Urinary bladder (tissue), 4 donors: ENCODE results near the gene EMILIN3. TPM values are rescaled to one million over a fixed set of nuclear protein-coding genes. Genes with fewer than 3 reads are reported as not detected.
"Not testable (repeated sequence)": the region's sequence is repeated elsewhere in the genome, so short reads cannot be mapped to it uniquely, and the experiment has no call there.

Experiments used
- DNase-seq: peaks from one replicate; pipeline ENCODE4 v3.0.0-alpha.2; 2015; ENCODE audit errors: extremely low spot score
- H3K27ac ChIP-seq: one replicate; pipeline ENCODE4 v1.5.1; 2013; ENCODE audit warnings: low read depth, mild to moderate bottlenecking, moderate library complexity
- H3K36me3 ChIP-seq: one replicate; pipeline ENCODE4 v1.6.1; 2013; ENCODE audit warnings: mild to moderate bottlenecking, moderate library complexity; ENCODE audit not compliant: insufficient read depth
- H3K4me1 ChIP-seq: one replicate; pipeline ENCODE4 v1.6.1; 2013; ENCODE audit warnings: mild to moderate bottlenecking, moderate library complexity; ENCODE audit not compliant: insufficient read depth
- H3K4me3 ChIP-seq: one replicate; pipeline ENCODE4 v1.5.1; 2013; ENCODE audit warnings: low read depth, low read length
- WGBS: extraction: QIAGEN DNeasy Blood & Tissue Kit; methylation state at CpG from one replicate; pipeline ENCODE4 v1.1.7; 2013; 5-methylcytosine and 5-hydroxymethylcytosine counted together
- polyA plus RNA-seq: library from polyadenylated mRNA; stranded (reverse); fragments of 200-250 nt; gene quantifications from one replicate; pipeline ENCODE4 v1.2.3, GENCODE V29; 2013
- total RNA-seq: library from RNA; depleted of rRNA; stranded (reverse); fragments of >200 nt; gene quantifications from one replicate; pipeline ENCODE4 v1.2.3, GENCODE V29; 2014
- donor health status: healthy with polysubstance abuse.
- donor health status: healthy.

EMILIN3 gene
- total and polyA plus RNA-seq, 2 donors = 2.1 to 4.1 TPM

GRCh38 chr20:41327178-41327577 is 39.4 kb downstream of the EMILIN3 start:
- 88% methylated on average over 5 of the region's 5 CpGs for WGBS
- no peaks in the 10 kb centered on the region for H3K4me1 ChIP-seq
- no peak for DNase-seq
- no peak overlapping the region for H3K4me3 ChIP-seq
- no peaks in the 10 kb centered on the region for H3K36me3 ChIP-seq
- H3K27ac ChIP-seq = no peak overlapping the region

GRCh38 chr20:41320976-41321375 is 45.6 kb downstream of the EMILIN3 start:
- no peak for DNase-seq
- H3K4me3 ChIP-seq = no peak overlapping the region
- 88% methylated on average over 1 of the region's 1 CpG for WGBS
- H3K4me1 ChIP-seq = no peaks in the 10 kb centered on the region
- no peak overlapping the region for H3K27ac ChIP-seq
- H3K36me3 ChIP-seq = no peaks in the 10 kb centered on the region

GRCh38 chr20:41320441-41320840 is 46.2 kb downstream of the EMILIN3 start:
- Histone ChIP-seq H3K36me3 (no peaks in the 10 kb centered on the region), H3K27ac (no peak overlapping the region), H3K4me3 (no peak overlapping the region), H3K4me1 (no peaks in the 10 kb centered on the region)
- no peak for DNase-seq

DNA sequence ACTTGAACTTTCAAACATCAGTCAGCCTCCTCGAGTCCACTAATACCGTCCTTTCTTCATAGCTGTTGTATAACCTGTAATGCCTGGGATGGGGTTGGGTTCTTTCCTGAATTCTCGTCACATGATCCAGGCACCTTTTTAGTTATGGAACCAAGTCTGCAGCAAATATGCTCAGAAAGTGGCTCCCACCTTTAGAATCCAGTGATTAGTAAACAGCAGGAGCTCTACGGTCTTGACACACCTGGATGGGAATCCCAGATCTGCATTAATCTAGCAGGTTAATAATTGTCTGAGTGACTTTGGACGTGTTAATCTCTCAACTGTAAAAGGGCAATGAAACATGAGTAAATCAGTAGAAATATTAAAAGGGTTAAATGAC is 48.4 kb downstream of the EMILIN3 start:
- H3K27ac ChIP-seq = no peak overlapping the region
- no peak overlapping the region for H3K4me3 ChIP-seq
- DNase-seq = no peak
- H3K4me1 ChIP-seq = no peaks in the 10 kb centered on the region
- 54% methylated on average over 5 of the region's 5 CpGs for WGBS
- no peaks in the 10 kb centered on the region for H3K36me3 ChIP-seq

DNA sequence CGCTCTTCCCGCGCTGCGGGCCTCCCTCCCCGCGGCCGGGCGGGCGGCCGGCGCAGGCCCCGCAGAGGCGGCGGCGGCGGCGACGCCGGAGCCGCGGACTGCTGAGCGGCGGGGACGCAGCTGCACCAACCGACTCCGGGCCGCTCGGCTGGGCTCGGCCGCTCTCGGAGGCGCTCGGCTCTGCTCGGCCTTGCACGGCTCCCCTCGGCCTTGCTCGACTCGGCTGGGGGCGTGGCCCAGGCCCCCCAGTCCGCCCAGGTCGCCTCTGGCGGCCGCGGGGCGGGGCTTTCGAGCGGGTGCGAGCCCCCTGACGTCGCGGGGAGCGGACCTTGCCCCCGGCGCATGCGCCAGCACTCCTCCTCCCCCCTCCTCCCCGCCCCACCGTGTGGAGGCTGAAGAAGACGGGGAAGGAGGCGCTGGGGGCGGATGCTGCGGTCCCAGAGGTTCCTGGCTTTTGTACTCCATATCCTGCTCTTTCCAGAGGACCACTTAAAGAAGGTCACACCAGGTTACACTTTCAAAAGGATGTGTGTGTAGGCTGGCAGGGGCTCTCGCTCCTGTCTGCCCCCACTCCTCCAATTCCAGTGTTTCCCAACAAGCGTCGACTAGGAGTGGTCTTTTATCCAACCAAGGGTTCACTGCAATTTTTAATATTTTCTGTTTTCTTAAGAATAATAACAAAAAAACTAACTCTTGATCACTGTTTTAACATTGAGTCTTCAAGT is 48.9 kb downstream of the EMILIN3 start, which contains the start of gene ZHX3:
Gene ZHX3, minus strand, starts transcription at position 186 of the 725 bp plus-strand sequence. CDS start 112,815 bp downstream, outside the sequence.
- H3K4me3 ChIP-seq = peak within 1 kb of the TSS; percentile 93
- under 1% methylated on average over 60 of the region's 64 CpGs for WGBS
- H3K27ac ChIP-seq = peak within 1 kb of the TSS; percentile 72
- no peaks in the 10 kb centered on the region for H3K4me1 ChIP-seq
- H3K36me3 ChIP-seq = no peaks in the 10 kb centered on the region
- peak; percentile 88 for DNase-seq

DNA sequence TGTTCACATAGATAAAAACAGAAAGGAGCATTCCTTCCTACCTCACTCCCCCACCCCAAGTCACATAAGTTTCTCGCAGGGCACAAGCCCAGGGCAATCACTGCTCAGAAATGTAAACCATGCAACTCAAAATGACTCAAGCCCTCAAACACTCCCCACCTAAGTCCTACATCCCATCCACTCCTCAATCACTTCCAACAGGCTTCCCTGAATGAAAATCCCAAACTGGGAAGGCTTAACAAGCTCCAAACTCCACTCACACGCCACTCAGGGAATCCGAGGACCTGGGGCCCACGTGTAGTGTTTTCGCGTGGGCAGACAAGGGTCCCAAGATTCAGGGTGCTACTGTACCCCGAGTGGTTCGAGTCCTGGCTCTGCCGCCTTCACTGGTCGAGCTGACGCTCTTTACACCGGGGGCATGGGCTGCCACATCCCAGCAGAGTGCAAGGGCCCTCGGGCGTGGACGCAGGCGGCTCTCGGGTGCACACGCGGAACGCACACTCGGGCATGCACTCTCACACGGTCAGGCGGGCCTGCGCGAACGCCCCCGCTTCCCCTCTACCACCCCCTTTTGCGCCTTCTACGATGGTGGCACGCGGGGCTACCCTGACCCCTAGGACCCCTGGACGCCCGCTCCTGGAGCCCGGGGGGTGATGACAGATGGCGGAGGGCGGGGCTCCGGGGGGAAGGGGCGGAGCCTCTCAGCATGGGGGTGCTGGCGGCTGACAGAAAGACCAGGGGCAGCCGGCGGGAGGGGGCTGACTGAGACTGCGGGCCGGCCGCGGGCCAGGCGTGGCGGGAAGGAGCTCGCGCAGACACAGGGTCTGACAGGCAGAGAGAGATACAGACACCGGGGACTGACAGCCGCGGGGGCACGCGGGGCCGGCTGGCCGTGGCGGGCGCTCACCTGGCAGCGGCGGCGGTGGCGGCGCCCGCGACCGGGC is 49.7 kb downstream of the EMILIN3 start:
- Histone ChIP-seq H3K4me1 (no peaks in the 10 kb centered on the region), H3K27ac (peak overlapping the region; percentile 55), H3K36me3 (no peaks in the 10 kb centered on the region), H3K4me3 (peak overlapping the region; percentile 93)
- 2% methylated on average over 66 of the region's 66 CpGs for WGBS
- DNase-seq = no peak

DNA sequence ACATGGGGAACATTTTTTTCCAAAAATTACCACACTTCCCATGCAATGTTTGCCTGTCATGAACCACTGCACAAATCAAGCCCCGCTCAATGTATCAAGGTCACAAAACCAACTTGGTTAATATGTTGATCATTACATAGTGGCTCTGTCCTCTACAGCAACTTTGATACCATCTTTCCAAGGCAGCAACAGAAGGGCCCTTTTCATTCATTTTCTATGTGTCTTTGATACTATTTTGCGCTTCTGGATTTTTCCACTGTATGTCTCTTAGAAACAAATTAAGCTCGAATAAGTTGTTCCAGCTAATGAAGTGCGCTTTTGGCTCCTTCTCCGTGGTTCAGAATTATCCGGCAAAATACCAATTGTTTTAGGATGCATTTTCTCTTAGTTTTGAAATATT is 50.6 kb downstream of the EMILIN3 start:
- WGBS = 58% methylated on average over 6 of the region's 6 CpGs
- no peak for DNase-seq
- Histone ChIP-seq H3K27ac (no peak overlapping the region), H3K4me3 (peak overlapping the region; percentile 14), H3K4me1 (no peaks in the 10 kb centered on the region), H3K36me3 (no peaks in the 10 kb centered on the region)

- H3K27ac ChIP-seq = no peak overlapping the region
- WGBS = 37% methylated on average over 2 of the region's 2 CpGs
Observed at GRCh38 chr20:41314386-41314785, 52.2 kb downstream of the EMILIN3 start.

DNA sequence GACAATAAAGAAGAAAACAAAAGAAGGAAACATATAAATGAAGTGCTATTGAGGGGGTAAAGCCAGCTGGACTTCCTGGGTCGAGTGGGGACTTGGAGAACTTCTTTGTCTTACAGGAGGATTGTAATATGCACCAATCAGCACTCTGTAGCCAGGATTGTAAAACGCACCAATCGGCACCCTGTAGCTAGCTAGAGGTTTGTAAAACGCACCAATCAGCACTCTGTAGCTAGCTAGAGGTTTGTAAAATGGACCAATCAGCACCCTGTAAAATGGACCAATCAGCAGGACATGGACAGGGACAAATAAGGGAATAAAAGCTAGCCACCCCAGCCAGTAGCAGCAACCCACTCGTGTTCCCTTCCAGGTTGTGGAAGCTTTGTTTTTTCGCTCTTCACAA is 54.6 kb downstream of the EMILIN3 start:
- H3K4me1 ChIP-seq, H3K4me3 ChIP-seq, H3K27ac ChIP-seq, DNase-seq, H3K36me3 ChIP-seq: not testable (repeated sequence)
- 91% methylated on average over 6 of the region's 6 CpGs for WGBS

More at GRCh38 chr20:41314386-41314785, 52.2 kb downstream of the EMILIN3 start:
- no peaks in the 10 kb centered on the region for H3K36me3 ChIP-seq
- no peak overlapping the region for H3K4me3 ChIP-seq
- no peak for DNase-seq
- H3K4me1 ChIP-seq = peaks cover 1% of the 10 kb centered on the region

Other genes starting within 250 kb of the EMILIN3 start
- gene PLCG1, start 229.3 kb downstream of the EMILIN3 start, total RNA-seq = 86.7 TPM
- 66.7 TPM for gene PLCG1, start 229.3 kb downstream of the EMILIN3 start, polyA plus RNA-seq
- gene ZHX3, start 49.1 kb downstream of the EMILIN3 start, total RNA-seq = 15.4 TPM
- 28.2 TPM for gene ZHX3, start 49.1 kb downstream of the EMILIN3 start, polyA plus RNA-seq
- gene LPIN3, start 26.0 kb downstream of the EMILIN3 start, total RNA-seq = 4.7 TPM
- gene LPIN3, start 26.0 kb downstream of the EMILIN3 start, polyA plus RNA-seq = 10.8 TPM